Limb (tissue), 2 donors: ENCODE results near the gene NTN4.
"Not testable (repeated sequence)": the region's sequence is repeated elsewhere in the genome, so short reads cannot be mapped to it uniquely, and the experiment has no call there.

ENCODE experiments used
- DNase-seq, 2 donors: peaks; one replicate each; pipeline ENCODE4 v3.0.0-alpha.2; 2016; ENCODE audit errors: extremely low spot score in 2 of 2

NTN4 gene

DNA sequence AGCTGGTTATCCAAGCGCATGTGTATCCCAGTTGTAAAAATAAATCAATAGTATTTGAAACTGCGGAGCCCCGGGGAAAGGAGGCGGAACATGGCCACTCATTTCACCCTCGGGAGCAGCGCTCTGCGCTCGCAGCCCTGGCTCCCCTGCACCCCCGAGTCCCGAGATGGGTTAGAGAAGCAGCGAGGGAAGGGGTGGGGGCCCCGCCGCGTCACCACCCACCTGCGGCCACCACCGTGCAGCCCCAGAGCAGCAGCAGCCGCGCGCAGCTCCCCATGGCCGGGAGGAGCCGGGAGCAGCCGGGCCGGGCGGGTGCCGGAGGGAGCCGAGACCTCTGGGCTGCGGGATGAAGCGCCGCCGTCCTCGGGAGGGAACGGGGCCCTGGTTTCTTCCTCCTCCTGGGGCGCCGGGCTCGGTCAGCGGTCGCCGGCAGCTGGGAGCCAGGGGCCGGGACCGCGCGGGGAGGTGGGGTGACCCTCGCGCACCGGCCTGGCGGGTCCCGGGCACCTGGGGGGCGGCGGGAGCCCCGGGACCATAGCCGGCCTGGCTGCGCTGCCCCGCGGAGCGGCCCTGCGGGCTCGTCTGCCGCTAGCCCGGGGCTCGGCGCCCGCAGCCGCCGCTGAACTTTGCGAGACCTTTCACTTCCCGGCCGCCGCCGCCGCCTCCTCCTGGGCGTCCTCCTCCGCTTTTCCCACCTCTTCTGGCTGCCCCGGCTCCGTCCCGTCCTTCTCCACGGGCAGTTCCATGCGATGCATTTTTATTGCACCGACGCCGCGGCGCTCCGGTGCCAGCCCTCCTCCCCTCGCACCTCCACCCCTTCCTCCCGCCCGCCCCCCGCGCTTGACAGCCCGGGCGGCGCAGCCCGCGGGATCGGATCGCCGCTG, at the start of gene NTN4:
NTN4 (minus strand) TSS at position 732 of the 884 bp plus-strand sequence; CDS start at position 277, 455 bp downstream.
- peak; percentile 8 to 74 for DNase-seq

DNA sequence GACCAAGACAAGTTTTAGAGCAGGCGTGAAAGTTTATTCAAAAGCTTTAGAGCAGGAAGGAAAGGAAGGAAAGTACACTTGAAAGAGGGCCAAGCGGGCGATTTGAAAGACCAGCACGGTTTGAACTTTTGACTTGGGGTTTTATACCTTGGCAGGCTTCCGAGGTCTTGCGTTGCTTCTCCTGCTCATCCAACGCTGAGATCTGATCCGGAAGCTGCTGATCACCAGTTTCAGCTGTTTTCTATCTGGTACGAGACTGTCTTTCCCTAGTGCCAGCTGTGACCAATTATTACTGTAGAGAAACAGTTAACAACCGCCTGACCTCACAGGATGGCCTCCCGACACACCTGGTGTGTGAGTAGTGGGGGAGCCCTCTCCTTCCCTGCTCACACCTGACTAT, 47.6 kb upstream of the NTN4 start:
- peak in 1 of 2 donors; percentile 43 for DNase-seq

DNA sequence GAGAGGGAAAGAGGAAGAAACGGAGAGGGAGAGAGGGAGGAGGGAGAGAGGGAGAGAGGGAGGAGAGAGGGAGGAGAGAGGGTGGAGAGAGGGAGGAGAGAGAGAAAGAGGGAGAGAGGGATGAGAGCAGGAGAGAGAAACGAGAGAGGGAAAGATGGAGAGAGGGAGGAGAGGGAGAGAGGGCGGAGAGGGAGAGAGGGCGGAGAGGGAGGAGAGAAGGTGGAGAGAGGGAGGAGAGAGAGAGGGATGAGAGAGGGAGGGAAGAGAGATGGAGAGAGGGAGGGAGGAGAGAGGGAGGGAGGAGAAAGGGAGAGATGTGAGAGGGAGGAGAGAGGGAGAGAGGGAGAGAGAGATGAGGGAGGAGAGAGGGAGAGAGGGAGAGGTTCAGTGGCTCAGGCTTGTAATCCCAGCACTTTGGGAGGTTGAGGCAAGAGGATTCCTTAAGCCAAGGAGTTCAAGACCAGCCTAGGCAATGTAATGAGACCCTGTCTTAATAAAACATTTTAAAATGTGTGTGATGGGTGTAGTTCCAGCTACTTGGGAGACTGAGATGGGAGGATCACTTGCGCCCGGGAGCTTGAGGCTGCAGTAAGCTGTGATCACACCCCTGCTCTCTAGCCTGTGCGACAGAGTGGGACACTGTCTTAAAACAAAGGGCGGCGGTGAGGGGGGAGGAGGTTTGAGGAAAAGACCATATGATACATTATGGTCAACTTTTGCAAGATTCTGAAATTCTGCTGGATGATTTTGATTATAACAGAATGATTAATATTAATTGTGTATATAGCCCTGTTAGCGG, 46.9 kb upstream of the NTN4 start:
- DNase-seq: no peak

DNA sequence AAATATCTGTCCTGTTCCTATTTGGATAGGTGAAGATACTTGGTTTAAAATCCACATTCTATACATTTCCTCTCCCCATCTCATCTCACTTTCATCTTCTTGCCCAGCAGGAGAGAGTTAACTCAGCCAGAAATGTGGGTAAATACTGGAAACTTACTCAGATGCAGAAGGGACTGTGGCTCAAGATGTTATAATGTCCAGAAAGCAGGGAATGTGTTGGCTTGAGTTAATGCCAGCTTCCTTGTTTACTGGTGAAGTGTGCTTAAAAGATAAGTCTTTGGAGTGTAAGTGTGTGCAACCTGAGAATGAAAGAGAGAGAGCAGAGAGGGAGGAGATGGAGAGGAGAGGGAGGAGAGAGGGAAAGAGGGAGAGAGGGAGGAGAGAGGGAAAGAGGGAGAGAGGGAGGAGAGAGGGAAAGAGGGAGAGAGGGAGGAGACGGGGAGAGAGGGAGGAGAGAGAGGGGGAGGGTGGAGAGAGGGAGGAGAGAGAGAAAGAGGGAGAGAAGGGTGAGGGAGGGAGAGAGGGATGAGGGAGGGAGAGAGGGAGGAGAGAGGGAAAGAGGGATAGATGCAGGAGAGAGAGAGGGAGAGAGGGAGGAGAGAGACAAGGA, 46.2 kb upstream of the NTN4 start:
- no peak for DNase-seq

DNA sequence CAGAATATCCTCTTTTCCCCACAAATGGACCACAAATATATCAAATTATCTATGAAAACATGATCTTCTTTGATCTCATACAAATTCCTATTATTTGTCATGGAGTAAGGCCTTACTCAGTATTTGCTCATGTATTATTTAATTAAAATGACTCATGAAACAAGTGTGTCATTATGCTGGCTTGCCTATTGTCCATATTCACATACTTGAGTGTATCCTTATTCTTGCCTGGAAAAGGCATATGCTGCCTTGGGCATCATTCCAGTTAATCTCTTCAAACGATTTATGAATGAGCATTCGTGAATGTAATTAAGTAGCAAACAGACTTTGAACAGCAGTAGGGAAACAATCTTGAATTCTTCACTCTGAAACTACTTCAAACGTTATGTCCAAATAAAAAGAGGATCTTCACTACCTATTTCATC, 45.6 kb upstream of the NTN4 start:
- no peak for DNase-seq

DNA sequence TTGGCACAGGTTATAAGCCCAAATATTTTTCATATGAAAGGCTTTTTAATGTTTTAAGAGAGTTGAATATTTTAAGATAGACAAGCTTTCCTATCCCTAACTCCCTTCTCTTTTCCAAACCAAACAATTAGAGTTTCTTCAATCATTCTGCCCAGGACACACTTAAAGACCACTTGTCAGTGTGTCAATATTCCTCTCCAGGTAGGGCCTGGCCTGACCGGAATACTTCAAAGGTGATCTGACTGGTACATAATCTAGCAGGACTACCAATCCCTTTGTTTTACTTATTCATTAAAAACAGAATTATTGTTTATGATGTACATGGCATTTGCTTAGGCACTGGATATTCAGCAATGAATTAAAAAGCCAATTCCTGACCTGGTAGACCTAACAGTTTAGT, 44.0 kb upstream of the NTN4 start:
- DNase-seq: no peak

DNA sequence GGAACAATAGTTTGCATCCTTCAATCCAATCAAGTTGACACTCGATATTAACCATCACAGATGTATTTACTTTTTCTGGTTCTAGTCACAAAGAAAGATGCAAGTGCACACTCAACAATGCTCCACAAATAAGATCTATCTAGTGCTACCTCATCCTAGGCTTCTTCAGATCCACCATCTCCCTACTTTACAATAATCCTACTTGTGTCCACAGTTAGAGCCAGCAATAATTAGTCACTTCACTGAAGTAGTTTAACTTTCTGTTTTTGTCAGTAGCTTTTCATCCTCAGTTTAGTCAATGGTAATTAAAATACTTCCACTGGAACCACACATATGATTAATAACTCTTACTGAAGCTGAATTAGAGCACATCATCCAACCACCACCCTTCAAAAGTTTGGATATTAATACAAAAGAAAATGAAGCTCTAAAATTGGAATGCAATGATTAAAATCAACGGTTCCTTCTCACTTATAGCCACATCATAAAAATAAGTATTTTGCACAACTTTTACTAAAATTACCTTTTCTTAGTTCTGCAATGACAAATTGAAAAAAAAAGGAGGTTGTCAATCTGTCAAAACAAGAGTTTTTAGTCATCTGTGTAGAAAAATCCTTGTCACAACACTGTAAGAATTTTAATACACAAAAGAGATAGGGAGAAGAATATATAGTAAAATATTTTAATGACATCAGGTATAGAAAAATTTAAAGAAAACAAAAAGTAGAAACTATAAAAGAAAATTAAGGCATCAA, 39.9 kb upstream of the NTN4 start:
- DNase-seq: no peak

DNA sequence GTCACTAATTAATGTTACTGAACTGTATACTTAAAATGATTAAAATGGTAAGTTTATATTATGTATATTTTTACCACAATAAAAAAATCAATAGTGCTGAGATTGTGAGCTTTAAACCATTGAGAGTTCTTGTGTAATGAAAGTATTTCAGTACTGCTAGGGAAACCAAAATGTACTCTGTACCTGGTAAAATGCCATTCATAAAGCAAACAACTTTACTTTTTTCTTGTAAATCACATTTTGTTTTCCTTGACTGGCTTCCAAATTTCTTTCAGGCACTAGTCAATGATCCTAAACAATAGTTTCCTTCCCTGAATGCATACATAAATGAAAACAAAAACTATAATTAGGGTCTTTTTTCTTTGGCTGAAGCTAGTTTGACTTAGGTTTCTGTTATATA, 38.8 kb upstream of the NTN4 start:
- DNase-seq: no peak

DNA sequence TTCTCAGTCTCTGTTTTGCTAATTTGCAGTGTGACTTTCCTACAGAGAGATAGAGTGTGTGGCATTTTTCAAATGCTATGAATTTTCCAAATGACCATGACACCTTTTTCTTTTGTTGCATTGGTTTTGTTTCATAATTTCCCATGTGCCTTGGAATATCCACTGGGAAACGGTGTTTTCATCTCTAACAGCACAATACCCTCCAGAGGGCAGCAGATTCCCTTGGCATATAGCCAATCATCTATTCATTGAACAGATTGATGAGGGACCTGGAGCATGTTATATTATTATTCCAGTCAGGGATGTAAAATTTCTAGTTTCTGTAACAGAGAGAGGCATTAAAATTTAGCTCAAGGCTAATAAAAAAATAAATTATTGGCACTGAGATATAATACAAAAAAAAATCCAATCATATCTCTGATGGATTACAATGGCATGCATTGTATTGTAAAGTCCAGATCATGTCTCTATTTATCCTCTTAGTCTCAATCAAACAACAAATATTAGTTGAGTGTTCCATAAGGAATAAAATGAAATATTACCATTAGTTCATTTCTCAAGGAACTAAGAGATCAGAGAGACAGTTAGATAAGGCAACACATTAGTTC, 29.6 kb upstream of the NTN4 start:
- peak in 1 of 2 donors; percentile 40 for DNase-seq

DNA sequence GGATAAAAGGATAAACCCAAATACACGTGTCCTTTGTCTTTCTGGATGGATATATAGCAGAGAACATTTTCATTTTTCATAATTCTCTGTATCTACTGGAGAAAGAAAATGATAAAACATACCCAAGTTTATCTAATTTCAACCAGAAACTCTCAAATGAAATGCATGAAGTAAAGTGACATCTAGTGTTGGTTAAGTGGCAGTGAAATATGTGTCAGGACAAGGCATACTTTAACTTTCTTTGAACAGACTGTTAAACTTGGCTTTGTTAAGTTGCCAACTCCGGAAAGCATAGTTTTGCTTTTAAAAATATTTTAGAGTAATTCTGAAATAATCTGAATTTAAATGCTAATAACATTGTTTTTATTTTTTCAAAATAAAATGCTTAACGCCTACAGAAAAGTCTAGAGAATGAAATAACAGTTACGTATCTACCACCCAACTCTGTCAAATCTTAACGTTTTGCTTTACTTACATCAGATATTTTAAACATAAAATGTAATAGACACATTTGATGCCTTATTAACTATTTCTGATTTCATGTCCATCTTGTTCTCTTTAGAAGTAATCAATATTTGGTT, 25.2 kb upstream of the NTN4 start:
- DNase-seq: peak in 1 of 2 donors; percentile 77

DNA sequence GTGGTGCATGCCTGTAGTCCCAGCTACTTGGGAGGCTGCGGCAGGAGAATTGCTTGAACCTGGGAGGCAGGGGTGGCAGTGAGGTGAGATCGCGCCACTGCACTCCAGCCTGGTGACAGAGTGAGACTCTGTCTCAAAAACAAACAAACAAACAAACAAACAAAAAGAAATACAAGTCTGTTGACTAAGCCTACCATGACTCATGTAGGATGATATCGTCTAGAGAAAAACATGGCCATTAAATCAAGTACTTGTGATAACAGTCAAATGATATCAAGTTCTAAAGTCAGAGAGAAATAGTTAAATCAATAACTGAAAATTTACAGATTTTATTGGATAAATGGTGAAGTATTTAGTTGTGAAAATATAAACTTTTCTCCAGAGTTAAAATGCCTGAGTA, 21.6 kb upstream of the NTN4 start:
- DNase-seq: not testable (repeated sequence)

DNA sequence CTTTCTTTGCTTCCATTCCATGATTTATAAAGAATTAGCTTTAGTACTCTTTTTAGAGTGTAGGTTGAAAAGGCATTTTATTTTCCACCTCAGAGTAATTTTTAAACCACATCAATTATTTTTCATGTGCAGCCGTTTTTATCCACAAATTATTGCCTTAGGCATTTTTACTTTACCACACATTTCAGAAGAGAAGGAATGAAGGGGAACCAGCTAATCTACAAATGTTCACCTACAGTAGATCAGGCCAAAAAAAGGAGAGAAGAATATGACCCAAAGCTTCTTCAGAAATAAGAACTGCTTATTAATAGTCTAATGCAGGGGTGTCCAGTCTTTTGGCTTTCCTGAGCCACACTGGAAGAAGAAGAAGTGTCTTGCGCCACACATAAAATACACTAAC, 19.8 kb upstream of the NTN4 start:
- DNase-seq: no peak

DNA sequence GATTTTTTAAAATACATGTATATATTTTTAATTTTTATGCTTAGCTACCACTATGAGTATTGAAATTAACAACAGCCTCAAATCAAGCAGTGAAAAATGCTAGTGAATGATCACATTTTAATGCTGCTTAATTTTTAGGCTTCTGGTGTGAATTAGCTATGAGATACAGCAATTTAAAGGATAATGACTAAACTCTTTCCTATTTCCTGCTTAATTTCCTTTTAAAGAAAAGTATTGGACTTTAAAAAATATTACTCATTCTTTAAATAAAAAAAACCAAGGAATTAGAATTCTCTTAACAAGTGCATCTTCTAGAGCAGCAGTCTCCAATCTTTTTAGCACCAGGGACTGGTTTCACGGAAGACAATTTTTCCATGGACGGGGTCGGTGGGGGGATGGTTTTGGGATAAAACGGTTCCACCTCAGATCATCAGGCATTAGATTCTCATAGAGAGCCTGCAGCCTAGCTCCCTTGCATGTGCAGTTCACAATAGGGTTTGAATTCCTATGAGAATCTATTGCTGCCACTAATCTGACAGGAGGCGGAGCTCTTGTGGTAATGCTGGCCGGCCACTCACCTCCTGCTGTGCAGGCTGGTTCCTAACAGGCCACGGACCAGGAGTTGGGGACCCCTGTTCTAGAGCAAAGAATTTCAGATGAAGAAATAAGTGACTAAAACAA, 18.6 kb upstream of the NTN4 start:
- no peak for DNase-seq

DNA sequence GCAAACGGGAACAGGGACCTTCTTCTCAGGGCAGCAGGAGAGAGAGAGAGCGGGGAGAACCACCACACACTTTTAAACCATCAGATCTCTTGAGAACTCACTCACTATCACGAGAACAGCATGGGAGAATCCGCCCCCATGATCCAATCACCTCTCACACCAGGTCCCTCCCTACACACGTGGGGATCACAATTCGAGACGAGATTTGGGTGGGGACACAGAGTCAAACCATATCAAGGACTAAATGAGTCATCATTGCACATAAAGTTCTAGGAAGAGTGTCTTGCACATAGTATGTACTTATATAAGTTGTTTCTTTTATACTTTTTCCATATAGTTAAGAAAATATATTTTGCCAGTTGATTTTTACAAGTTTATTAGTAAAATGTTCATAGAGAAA, 17.6 kb upstream of the NTN4 start:
- DNase-seq: no peak

DNA sequence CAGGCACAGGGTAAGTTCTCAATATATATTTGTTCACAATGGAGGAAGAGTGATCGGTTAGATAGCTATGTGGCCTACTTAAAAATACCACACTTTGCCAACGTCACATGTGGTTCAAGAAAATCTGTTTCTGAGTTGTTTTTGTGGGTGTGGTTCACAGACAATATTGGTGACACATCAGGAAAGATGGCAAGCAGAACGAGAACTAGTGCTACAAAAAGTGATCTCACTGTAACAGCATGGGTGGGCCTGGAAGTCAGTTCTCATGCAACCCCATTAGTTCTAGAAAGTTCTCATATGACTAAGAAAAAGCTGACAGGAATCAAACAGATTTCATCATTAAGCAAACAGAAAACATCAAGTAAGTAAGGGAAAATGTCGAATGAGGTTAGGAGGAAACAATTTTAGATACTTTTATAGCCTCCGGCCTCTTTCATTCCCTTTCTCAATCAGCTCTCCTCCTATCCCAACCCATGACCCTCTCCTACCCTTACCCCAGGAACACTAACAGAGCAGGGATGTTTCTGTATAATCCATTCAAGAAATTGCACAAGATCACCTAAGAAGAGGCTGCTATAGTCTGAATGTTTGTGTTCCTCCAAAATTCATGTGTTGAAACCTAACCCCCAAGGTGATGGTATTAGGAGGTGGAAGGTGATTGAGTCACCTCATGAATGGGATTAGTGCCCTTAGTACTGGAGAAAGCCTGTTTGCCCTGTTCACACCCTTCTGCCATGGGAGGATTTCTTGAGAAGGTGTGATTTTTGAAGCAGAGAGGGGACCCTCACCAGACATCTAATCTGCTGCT, 15.5 kb upstream of the NTN4 start:
- no peak for DNase-seq

DNA sequence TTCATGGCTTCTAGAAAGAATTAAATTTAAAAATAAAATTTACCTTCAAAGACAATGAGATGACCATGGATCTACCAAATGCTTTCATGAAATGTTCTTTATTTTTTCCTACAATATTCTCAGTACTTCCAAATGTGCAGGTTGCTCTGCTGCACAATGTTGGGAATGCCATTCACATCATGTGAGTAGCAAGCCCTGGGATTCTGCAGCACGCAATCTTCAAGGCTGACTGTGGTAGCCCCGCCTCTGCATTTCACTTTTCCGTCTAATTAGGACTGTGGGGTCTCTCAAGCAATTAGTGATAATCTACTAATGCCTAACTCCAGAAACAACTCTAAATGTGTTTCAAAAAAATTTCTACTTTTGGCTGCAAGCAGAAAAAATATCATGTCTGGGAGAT, 13.7 kb upstream of the NTN4 start:
- no peak for DNase-seq

DNA sequence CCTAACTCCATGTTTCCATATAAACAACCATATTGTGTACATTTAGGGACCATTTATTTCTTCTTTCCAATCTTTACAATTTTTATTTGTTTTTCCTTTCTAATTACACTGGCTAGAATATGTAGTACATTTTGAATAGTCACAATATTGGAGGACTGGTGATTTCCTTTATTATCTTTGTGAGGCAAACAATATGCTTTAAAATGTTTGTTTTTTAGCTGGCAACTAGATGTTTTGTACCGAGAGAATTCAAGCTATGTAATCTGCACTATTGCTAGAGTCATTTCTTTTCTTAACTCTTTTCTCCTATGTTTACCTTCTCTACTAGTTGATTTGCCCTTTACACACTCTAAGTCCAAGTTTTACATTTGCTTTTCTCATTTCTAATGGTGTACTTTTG, 13.3 kb upstream of the NTN4 start:
- no peak for DNase-seq

DNA sequence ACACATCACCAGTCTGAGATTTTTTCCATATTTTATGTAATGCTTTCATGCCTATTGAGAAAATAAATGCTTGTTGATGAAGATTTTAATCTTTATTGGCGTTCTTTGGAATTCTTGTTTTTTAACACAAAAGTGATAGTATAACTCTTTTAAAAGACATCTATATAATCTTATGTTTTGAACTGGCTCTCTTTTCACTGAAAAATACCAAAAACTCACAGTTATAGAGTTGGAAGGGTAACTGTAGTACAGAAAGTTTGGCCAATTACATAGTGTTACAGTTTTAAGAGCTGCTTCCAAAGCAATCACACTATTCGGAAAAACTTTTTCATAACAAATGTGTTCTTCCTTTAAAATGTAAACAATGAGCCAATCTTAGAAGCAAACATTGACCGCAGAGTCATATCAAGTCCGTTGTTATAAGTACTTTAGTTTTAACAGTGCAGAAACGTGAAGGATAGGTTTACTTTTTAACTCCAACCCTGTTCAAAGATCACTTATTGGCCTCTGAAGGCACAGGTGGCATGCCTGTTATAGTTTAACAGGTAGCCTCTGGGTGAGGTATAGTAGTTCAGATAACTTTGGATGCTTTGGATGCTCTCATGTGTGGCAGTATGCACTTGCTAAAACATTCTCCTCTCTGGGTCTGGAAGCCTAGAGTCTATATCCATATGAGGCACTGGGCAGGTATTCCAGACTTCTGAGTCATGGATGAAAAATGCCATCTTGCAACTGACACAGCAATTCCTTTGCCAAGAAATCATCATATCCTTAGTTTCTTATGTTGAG, 12.1 kb upstream of the NTN4 start:
- DNase-seq: no peak

DNA sequence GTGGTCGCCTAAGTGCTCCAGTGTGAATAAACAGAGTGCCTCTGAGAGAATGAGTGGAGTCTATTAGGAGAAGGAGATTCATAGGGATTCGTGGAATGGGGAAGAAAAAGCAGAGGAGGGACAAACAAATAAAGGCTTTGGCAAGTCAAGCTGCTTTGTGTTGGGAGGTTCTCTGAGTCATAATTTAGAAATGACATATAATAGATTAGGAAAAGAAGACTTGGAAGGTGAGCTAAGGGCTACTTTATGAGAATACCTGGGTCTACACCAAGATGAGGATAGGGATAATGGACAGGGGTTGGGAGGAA, 6.4 kb upstream of the NTN4 start:
- DNase-seq: no peak
